HG03558 (cell line): Measurements from ENCODE around the gene POLE.

Experiments
- ATAC-seq: cut with Tn5 transposase; IDR thresholded peaks from one replicate; pipeline ENCODE4 v1.9.1; 2021; ENCODE audit warnings: moderate number of reproducible peaks; ENCODE audit not compliant: unreplicated experiment; ENCODE audit errors: extremely low read depth

The POLE gene

GRCh38 chr12:132585177-132585576 lies 102.0 kb downstream of the POLE start:
- ATAC-seq = no peak

- ATAC-seq = no peak
Observed at GRCh38 chr12:132584429-132584828, 102.7 kb downstream of the POLE start.

- no peak for ATAC-seq
Observed at GRCh38 chr12:132583736-132584135, 103.4 kb downstream of the POLE start.

GRCh38 chr12:132583411-132583710 lies 103.8 kb downstream of the POLE start:
- no peak for ATAC-seq

GRCh38 chr12:132582582-132583410 lies 104.3 kb downstream of the POLE start:
- no peak for ATAC-seq

DNA sequence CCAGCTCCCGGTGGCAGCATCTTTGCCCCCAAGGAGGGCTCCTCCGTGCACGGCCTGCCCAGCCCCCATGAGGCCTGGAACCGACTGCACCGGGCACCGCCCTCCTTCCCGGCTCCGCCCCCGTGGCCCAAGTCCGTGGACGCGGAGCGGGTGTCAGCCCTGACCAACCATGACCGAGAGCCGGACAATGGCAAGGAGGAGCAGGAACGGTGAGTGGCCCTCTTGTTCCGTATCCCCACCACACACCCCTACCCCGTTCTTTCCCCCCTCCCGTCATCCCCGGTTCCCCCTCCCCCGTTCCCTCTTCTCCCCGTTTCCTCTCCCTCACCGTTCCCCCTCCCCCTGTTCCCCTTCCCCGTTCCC lies 105.1 kb downstream of the POLE start:
- no peak for ATAC-seq

DNA sequence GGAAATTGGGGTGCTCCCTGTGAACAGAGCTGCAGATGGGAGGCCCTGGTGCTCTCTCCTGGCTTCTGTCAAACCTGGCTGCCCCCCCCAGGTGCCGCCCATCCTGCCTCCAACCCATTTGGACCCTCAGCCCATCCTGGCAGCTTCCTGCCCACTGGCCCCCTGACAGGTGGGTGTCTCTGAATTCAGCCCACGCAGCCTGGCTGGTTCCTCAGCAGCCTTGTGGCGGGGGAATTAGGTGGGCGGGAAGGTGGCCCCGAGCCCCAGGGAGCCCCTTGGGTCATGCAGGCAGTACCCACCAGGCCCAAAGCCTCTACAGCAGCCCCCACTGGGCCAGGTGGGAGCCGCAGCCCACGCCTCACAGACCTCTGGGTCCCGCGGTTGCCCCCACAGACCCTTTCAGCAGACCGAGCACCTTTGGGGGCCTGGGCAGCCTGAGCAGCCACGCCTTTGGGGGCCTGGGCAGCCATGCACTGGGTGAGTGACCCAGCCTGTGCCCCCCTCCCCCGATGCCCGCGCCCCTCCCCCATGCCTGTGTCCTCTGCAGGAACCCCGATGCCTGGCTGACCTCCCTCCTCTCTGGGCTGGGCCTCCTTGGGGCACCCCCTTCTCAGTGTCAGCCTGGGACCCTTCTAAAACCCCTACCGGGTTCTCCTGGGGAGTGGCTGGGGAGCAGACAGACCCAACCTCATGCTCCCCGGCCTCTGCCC lies 105.6 kb downstream of the POLE start:
- ATAC-seq = no peak

- ATAC-seq = no peak
Observed at GRCh38 chr12:132580701-132581292, 106.3 kb downstream of the POLE start.

GRCh38 chr12:132579744-132580143 lies 107.4 kb downstream of the POLE start:
- no peak for ATAC-seq

- no peak for ATAC-seq
Observed at GRCh38 chr12:132578826-132579225, 108.3 kb downstream of the POLE start.

DNA sequence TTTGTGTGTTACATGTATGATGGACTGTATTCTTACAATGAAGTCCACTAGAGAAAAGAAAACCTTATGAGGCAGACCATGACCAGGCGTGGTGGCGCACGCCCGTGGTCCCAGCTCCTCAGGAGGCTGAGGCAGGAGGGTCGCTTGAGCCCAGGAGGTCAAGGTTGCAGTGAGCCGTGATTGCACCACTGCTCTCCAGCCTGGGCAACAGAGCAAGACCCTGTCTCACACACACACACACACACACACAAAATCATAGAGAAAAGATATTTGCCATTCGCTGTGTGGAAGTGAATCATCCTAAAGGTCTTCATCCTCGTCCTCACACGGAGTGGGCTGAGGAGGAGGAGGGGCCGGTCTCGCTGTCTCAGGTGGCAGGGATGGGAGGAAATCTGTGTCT lies 109.0 kb downstream of the POLE start:
- no peak for ATAC-seq

- no peak for ATAC-seq
Observed at GRCh38 chr12:132577191-132577920, 109.8 kb downstream of the POLE start.

- ATAC-seq = no peak
Observed at GRCh38 chr12:132576701-132577100, 110.4 kb downstream of the POLE start.

DNA sequence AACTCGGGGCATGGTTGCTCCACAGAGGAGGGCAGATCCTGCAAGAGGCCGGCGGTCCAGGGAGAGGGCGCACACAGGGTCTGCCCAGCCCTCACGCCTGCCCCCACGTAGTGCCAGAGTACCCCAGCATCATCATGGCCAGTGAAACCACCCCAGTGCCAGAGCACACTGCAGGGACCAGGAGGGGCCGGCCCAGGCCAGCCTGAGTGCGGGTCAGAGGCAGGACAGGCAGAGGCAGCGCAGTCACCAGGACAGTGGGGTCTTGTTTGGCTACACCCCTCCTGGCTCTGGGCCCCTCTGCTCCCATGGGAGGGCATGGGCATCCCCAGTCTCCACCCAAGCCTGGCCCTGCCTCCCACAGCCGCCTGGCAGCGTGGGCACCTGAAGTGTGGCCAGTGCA lies 111.5 kb downstream of the POLE start:
- no peak for ATAC-seq

DNA sequence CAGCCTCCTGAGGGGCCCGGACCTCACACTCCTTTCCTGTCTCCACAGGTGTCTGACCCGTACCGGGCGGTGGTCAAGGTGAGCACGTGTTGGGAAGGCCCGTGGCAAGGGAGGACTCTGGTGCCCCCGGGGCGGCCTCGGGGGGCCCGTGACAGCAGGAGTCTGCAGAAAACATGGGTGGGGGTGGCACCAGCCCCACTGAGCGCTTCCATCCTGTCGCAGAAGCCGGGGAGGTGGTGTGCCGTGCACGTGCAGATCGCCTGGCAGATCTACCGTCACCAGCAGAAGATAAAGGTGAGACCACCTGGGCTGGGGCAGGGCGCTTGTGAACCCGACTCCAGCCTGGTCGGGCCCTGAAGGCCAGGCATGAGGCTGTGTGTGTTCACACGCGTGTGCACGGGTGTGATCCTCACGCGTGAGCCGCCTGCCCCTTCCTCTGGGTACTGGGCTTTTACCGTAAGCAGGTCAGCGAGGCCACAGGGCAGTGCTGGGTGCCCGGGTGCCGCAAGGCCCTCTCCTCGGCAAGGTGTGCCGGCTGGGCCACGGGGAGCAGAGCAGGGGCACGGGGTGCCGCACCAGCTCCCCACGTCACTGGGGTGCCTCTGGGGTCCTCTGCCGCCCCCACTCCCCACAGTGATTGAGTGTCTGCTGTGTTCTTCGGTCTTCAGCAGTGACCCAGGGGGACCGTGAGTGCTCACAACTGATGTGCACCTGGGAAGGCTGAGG lies 112.7 kb downstream of the POLE start:
- ATAC-seq = no peak
